Tibial artery (tissue), 4 donors: ENCODE results near the gene SETMAR.

Experiments used
- DNase-seq, 2 donors: peaks; one replicate each; pipeline ENCODE4 v3.0.0-alpha.2; 2019
- H3K27ac ChIP-seq, 2 donors: fragments of 200-600 bp; sonication (generic) in 1 of 2; 1 replicate in 1 of 2; 2 replicates in 1 of 2; pipeline ENCODE4 v1.5.1; 2018 to 2019; ENCODE audit warnings: mild to moderate bottlenecking in 1 of 2
- H3K27me3 ChIP-seq, 2 donors: fragments of 200-600 bp; sonication (generic) in 1 of 2; one replicate each; pipeline versions ENCODE4 v1.5.1 to v1.6.0; 2016 to 2019
- H3K36me3 ChIP-seq, 3 donors: fragments of 200-600 bp; sonication (generic) in 2 of 3; one replicate each; pipeline ENCODE4 v1.5.1; 2016 to 2019; ENCODE audit warnings: mild to moderate bottlenecking in 2 of 3
- H3K4me1 ChIP-seq, 4 donors: fragments of 200-600 bp; sonication (generic) in 2 of 4; 1 replicate in 3 of 4; 2 replicates in 1 of 4; pipeline ENCODE4 v1.5.1; 2016 to 2019
- H3K4me3 ChIP-seq, 2 donors: fragments of 200-600 bp; sonication (generic) in 1 of 2; 1 replicate in 1 of 2; 2 replicates in 1 of 2; pipeline ENCODE4 v1.5.1; 2018 to 2019; ENCODE audit warnings: mild to moderate bottlenecking in 2 of 2
- H3K9me3 ChIP-seq, 3 donors: fragments of 200-600 bp; sonication (generic) in 1 of 3; one replicate each; pipeline ENCODE4 v1.5.1; 2016 to 2019
- intact Hi-C: fragments of 100-400 bp; cut with DNase I; formaldehyde crosslinking; loops from one replicate; pipeline ENCODE4 v1.15.0; 2023; ENCODE audit warnings: low total_unique reads
- TF ChIP-seq, protein P1 (sequence below), 2 experiments: fragments of 200-600 bp in 1 of 2; fragments of 450-650 bp in 1 of 2; IDR thresholded peaks; one replicate each; pipeline ENCODE4 v1.5.1; 2017 to 2019; ENCODE audit warnings: antibody characterized with exemption in 2 of 2, mild to moderate bottlenecking in 1 of 2, moderate library complexity in 1 of 2

Gene SETMAR

GRCh38 chr3:4303187-4304123 lies at the start of gene SETMAR:
Gene SETMAR, plus strand, starts transcription at chr3:4303369. Its CDS starts 2 bp downstream, at chr3:4303371.
- Histone ChIP-seq H3K27me3 (no peaks in the 10 kb centered on the region), H3K36me3 (peaks cover 0 to 5% (median 2%) of the 10 kb centered on the region in 3 donors), H3K27ac (peak within 1 kb of the TSS; percentile 92 to 94), H3K9me3 (no peaks in the 10 kb centered on the region), H3K4me1 (peaks cover 0 to 50% (median 37%) of the 10 kb centered on the region in 4 donors), H3K4me3 (peak within 1 kb of the TSS; percentile 72 to 81)
- intact Hi-C loops, result no loop called here
- TF ChIP-seq, protein P1, sequence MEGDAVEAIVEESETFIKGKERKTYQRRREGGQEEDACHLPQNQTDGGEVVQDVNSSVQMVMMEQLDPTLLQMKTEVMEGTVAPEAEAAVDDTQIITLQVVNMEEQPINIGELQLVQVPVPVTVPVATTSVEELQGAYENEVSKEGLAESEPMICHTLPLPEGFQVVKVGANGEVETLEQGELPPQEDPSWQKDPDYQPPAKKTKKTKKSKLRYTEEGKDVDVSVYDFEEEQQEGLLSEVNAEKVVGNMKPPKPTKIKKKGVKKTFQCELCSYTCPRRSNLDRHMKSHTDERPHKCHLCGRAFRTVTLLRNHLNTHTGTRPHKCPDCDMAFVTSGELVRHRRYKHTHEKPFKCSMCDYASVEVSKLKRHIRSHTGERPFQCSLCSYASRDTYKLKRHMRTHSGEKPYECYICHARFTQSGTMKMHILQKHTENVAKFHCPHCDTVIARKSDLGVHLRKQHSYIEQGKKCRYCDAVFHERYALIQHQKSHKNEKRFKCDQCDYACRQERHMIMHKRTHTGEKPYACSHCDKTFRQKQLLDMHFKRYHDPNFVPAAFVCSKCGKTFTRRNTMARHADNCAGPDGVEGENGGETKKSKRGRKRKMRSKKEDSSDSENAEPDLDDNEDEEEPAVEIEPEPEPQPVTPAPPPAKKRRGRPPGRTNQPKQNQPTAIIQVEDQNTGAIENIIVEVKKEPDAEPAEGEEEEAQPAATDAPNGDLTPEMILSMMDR (IDR thresholded peaks at IDR 0.05), result peak in 1 of 2 experiments; percentile 8
- DNase-seq, result peak; percentile 95

DNA sequence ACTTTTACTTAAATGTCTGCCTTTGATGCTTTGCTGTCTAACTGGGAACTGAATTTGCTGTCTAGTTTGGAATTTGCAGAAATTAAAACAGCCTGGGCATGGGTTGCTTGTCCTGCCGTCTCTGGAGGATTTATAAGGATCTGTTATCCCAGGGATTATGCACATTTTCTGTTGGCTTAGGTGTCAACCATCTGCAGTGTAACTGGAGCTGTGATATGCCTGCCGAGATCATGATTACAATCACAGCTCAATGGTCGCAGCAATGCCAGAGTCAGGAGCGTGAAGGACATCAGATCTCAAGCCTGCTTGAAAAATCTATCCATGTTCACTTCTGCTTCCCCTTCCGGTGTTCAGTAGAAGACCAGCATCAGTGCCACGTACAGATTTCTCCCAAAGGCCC lies 41.8 kb upstream of the SETMAR start:
- TF ChIP-seq, protein P1 (IDR thresholded peaks at IDR 0.05), result no peak
- H3K4me1 ChIP-seq, result no peaks in the 10 kb centered on the region
- H3K27ac ChIP-seq, result no peak overlapping the region
- no peaks in the 10 kb centered on the region for H3K36me3 ChIP-seq
- H3K9me3 ChIP-seq, result no peaks in the 10 kb centered on the region
- H3K27me3 ChIP-seq, result no peaks in the 10 kb centered on the region
- intact Hi-C loops, result no loop called here
- H3K4me3 ChIP-seq, result no peak overlapping the region
- DNase-seq, result no peak

DNA sequence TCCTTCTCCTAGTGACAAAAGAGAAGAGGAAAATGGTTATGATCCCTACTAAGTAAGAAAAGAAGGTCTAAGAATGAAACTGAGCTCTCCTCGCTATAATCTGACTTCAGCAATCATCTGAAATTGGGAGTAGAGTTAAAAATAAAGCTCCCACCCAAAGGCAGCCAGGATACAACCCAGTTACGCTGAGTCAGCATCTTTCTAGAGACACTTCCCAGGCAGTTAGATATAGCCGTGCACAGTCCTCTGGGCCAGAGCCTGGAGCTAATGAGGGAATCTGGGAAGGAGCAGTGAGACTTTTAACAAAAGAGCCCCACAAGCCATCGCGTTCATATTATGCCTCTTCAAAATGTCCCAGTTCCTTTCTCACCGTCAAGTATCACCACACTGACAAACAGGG lies 39.1 kb upstream of the SETMAR start:
- Histone ChIP-seq H3K27ac (no peak overlapping the region), H3K27me3 (no peaks in the 10 kb centered on the region), H3K4me1 (no peaks in the 10 kb centered on the region), H3K9me3 (no peaks in the 10 kb centered on the region), H3K36me3 (no peaks in the 10 kb centered on the region), H3K4me3 (no peak overlapping the region)
- TF ChIP-seq, protein P1 (IDR thresholded peaks at IDR 0.05), result no peak
- DNase-seq, result no peak
- intact Hi-C loops, result no loop called here

DNA sequence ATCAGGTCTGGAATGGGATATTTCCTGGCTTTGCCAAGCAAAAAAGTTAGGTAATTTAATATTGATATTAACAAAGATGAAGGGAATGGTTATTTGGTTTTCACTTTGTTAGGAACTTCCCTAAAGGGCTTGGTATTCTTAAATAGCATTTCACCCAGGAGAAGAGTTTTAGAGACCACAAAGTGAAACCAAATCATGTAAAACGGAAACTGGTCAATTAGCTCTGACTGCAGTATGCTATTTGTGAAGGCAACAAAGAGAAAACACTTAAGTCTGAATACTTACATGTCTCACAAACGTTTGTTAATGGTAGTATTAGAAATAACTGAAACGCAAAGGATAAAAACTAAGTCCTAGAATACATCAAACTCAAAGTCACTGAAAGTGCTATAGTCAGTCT lies 32.4 kb upstream of the SETMAR start:
- Histone ChIP-seq H3K4me3 (no peak overlapping the region), H3K36me3 (no peaks in the 10 kb centered on the region), H3K27ac (no peak overlapping the region), H3K4me1 (peaks cover 0 to 5% (median 4%) of the 10 kb centered on the region in 4 donors), H3K27me3 (no peaks in the 10 kb centered on the region), H3K9me3 (no peaks in the 10 kb centered on the region)
- TF ChIP-seq, protein P1 (IDR thresholded peaks at IDR 0.05), result no peak
- intact Hi-C loops, result loop anchor here (5.0 kb wide), 1 partner anchor 1068 kb away; no protein-coding TSS in a partner anchor
- DNase-seq, result no peak

DNA sequence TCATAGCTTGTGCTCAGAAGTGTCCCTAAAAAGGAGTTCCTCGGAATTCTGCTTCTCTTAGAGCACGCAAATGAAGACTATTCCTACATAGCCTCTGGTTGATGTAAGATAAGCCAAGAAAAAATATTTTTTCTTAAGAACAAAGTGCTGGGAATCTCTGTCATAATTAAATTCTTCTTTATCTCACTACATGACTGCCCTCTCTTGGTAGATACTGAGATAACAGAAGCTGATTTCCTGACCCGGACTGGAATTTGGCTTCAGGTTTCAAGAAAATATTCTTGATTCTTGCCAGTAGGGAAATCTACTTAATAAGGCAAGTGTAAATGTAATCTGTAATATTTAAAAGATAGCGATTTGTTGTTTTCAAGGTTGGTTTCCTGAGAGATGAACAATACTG lies 31.3 kb upstream of the SETMAR start:
- no peak for DNase-seq
- H3K4me3 ChIP-seq, result no peak overlapping the region
- TF ChIP-seq, protein P1 (IDR thresholded peaks at IDR 0.05), result peak; percentile 44 to 57
- H3K4me1 ChIP-seq, result peaks cover 0 to 5% (median 4%) of the 10 kb centered on the region in 4 donors
- no peak overlapping the region for H3K27ac ChIP-seq
- H3K27me3 ChIP-seq, result no peaks in the 10 kb centered on the region
- intact Hi-C loops, result loop anchor here (5.0 kb wide), 1 partner anchor 1070 kb away; no protein-coding TSS in a partner anchor
- no peaks in the 10 kb centered on the region for H3K9me3 ChIP-seq
- H3K36me3 ChIP-seq, result no peaks in the 10 kb centered on the region
